Measurements from ENCODE around the gene KCNJ6.

KCNJ6 gene

DNA sequence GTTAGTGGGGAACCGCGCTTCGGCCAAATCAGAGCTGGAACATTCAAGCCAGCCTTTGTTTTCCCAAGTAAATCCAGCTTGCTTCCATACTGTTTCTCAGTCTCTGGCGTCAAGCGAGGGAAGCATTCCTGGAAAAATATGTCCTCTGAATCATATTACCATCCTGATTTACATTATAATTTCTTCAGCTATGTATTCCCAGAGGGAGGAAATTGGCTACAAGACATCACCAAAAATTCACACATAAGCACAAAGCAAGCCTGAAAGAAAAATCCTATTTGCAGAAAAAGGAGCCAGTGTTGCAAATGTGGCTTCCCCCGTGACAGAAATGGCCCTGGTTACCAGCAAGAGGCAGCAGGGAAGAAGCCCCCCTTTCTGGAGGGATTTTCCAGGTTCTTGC is 233.3 kb downstream of the KCNJ6 start:
- Histone ChIP-seq H3K9ac (ENCODE audit: low read length) (no peak overlapping the region), H3K27me3 (ENCODE audit: low read depth, low read length) (peaks cover 10% of the 10 kb centered on the region), H3K36me3 (replicated peaks; ENCODE audit: low read depth, low read length) (no peaks in the 10 kb centered on the region), H3K79me2 (ENCODE audit: low read length) (no peaks in the 10 kb centered on the region), H3K9me3 (ENCODE audit: insufficient read depth, low read length) (no peaks in the 10 kb centered on the region), H3K4me2 (ENCODE audit: low read length) (no peak overlapping the region), H3K4me1 (ENCODE audit: low read length) (no peaks in the 10 kb centered on the region), H3K27ac (ENCODE audit: low read length) (no peak overlapping the region), H3K4me3 (ENCODE audit: low read length) (no peak overlapping the region), H2AFZ (ENCODE audit: low read depth, low read length) (no peak overlapping the region), H4K20me1 (ENCODE audit: insufficient read depth, low read length) (no peaks in the 10 kb centered on the region)
- TF ChIP-seq EZH2phosphoT487 (IDR thresholded peaks at IDR 0.05; ENCODE audit: low read depth): no peak
- TF ChIP-seq, protein P1, sequence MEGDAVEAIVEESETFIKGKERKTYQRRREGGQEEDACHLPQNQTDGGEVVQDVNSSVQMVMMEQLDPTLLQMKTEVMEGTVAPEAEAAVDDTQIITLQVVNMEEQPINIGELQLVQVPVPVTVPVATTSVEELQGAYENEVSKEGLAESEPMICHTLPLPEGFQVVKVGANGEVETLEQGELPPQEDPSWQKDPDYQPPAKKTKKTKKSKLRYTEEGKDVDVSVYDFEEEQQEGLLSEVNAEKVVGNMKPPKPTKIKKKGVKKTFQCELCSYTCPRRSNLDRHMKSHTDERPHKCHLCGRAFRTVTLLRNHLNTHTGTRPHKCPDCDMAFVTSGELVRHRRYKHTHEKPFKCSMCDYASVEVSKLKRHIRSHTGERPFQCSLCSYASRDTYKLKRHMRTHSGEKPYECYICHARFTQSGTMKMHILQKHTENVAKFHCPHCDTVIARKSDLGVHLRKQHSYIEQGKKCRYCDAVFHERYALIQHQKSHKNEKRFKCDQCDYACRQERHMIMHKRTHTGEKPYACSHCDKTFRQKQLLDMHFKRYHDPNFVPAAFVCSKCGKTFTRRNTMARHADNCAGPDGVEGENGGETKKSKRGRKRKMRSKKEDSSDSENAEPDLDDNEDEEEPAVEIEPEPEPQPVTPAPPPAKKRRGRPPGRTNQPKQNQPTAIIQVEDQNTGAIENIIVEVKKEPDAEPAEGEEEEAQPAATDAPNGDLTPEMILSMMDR (IDR thresholded peaks at IDR 0.05; ENCODE audit: low read depth, low read length): no peak

DNA sequence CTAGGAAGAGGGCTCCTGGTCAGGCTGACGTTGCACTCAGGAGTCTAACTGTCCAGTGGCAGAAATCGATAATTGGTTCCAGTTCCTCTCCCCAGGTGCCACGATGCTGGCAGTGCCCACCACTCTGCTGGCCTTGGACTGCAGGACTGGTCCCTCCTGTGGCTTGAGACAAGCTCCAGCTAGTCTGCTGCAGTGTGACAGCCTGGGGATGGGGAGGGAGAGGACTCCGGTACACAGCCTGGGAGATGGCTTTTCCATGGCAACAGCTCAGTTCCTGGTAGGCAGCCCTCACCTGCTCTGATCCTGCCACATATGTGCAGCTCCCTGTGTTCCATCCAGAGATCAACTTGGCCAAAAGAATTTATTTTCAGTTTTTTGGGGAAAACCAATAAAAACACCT is 239.3 kb downstream of the KCNJ6 start:
- Histone ChIP-seq H2AFZ (ENCODE audit: low read depth, low read length) (no peak overlapping the region), H3K36me3 (replicated peaks; ENCODE audit: low read depth, low read length) (no peaks in the 10 kb centered on the region), H3K4me3 (ENCODE audit: low read length) (no peak overlapping the region), H3K79me2 (ENCODE audit: low read length) (no peaks in the 10 kb centered on the region), H3K9me3 (ENCODE audit: insufficient read depth, low read length) (no peaks in the 10 kb centered on the region), H3K4me2 (ENCODE audit: low read length) (no peak overlapping the region), H4K20me1 (ENCODE audit: insufficient read depth, low read length) (no peaks in the 10 kb centered on the region), H3K4me1 (ENCODE audit: low read length) (no peaks in the 10 kb centered on the region), H3K27ac (ENCODE audit: low read length) (no peak overlapping the region), H3K9ac (ENCODE audit: low read length) (no peak overlapping the region), H3K27me3 (ENCODE audit: low read depth, low read length) (peaks cover 10% of the 10 kb centered on the region)
- no peak for TF ChIP-seq EZH2phosphoT487 (IDR thresholded peaks at IDR 0.05; ENCODE audit: low read depth)
- TF ChIP-seq, protein P1 (IDR thresholded peaks at IDR 0.05; ENCODE audit: low read depth, low read length): no peak

- H3K27ac ChIP-seq (ENCODE audit: low read length): no peak overlapping the region
- peak overlapping the region; percentile 36; the same call in 1 of the 2 replicates for H3K4me2 ChIP-seq (ENCODE audit: low read length)
- H3K9ac ChIP-seq (ENCODE audit: low read length): no peak overlapping the region
- no peaks in the 10 kb centered on the region for H3K4me1 ChIP-seq (ENCODE audit: low read length)
- no peaks in the 10 kb centered on the region for H3K79me2 ChIP-seq (ENCODE audit: low read length)
- no peaks in the 10 kb centered on the region for H3K9me3 ChIP-seq (ENCODE audit: insufficient read depth, low read length)
- H2AFZ ChIP-seq (ENCODE audit: low read depth, low read length): no peak overlapping the region
- TF ChIP-seq, protein P1 (IDR thresholded peaks at IDR 0.05; ENCODE audit: low read depth, low read length): peak; percentile 79
- no peak for TF ChIP-seq EZH2phosphoT487 (IDR thresholded peaks at IDR 0.05; ENCODE audit: low read depth)
- H4K20me1 ChIP-seq (ENCODE audit: insufficient read depth, low read length): no peaks in the 10 kb centered on the region
- H3K27me3 ChIP-seq (ENCODE audit: low read depth, low read length): peaks cover 6% of the 10 kb centered on the region
- H3K4me3 ChIP-seq (ENCODE audit: low read length): no peak overlapping the region
- H3K36me3 ChIP-seq (replicated peaks; ENCODE audit: low read depth, low read length): no peaks in the 10 kb centered on the region
These were observed 241.0 kb downstream of the KCNJ6 start for GRCh38 chr21:37675202-37675801.

- no peak overlapping the region for H3K4me2 ChIP-seq (ENCODE audit: low read length)
- H3K79me2 ChIP-seq (ENCODE audit: low read length): no peaks in the 10 kb centered on the region
- H3K9me3 ChIP-seq (ENCODE audit: insufficient read depth, low read length): no peaks in the 10 kb centered on the region
- no peaks in the 10 kb centered on the region for H3K36me3 ChIP-seq (replicated peaks; ENCODE audit: low read depth, low read length)
- no peaks in the 10 kb centered on the region for H4K20me1 ChIP-seq (ENCODE audit: insufficient read depth, low read length)
- H3K27me3 ChIP-seq (ENCODE audit: low read depth, low read length): no peaks in the 10 kb centered on the region
- H3K4me1 ChIP-seq (ENCODE audit: low read length): no peaks in the 10 kb centered on the region
- TF ChIP-seq, protein P1 (IDR thresholded peaks at IDR 0.05; ENCODE audit: low read depth, low read length): no peak
- TF ChIP-seq EZH2phosphoT487 (IDR thresholded peaks at IDR 0.05; ENCODE audit: low read depth): no peak
- H3K27ac ChIP-seq (ENCODE audit: low read length): no peak overlapping the region
- H2AFZ ChIP-seq (ENCODE audit: low read depth, low read length): no peak overlapping the region
- H3K4me3 ChIP-seq (ENCODE audit: low read length): no peak overlapping the region
- H3K9ac ChIP-seq (ENCODE audit: low read length): no peak overlapping the region
These were observed 242.3 kb downstream of the KCNJ6 start for GRCh38 chr21:37673801-37674575.
